DMS153 treated with DMSO at 0.1 percent for 48 hours (cell line): ENCODE data around the gene ZNF423.

ENCODE experiments used
- DNase-seq: peaks from one replicate; lab custom pipeline; 2025; ENCODE audit not compliant: unreplicated experiment; lab: John Stamatoyannopoulos, UW

The ZNF423 gene

DNA sequence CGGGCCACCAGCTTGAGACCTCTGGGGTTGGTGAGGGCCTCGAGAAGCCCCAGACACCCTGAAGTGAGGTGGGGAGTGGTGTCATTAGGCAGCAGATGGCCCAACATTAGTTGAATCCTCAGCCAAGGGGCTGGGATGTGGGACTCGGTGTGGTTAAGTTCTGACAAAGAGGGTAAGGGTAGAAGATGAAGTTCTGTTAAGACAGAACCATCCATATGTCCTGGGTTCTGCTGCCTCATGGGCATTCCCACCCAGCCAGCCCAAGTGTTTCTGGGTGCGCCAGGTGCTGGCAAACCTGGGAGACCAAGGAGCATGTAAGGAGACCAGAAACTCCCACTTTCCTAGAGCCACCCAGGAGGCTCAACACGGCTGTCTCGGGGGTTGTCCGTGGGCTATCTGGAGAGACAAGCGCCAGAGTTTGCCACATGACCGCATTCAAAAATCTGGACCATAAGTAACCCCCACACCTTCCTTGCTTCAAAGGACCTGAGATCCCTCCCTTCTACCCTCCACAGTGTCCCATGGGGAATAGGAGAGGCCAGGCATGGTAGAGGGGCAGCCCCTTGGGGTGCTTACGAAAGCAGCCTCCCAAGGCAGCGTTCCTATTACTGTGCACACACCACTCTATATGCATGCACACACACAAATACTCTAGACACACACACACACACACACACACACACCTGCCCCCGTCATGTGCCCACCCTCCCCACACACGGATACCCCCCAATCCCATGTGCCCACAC is 353.6 kb downstream of the ZNF423 start:
- no peak for DNase-seq

DNA sequence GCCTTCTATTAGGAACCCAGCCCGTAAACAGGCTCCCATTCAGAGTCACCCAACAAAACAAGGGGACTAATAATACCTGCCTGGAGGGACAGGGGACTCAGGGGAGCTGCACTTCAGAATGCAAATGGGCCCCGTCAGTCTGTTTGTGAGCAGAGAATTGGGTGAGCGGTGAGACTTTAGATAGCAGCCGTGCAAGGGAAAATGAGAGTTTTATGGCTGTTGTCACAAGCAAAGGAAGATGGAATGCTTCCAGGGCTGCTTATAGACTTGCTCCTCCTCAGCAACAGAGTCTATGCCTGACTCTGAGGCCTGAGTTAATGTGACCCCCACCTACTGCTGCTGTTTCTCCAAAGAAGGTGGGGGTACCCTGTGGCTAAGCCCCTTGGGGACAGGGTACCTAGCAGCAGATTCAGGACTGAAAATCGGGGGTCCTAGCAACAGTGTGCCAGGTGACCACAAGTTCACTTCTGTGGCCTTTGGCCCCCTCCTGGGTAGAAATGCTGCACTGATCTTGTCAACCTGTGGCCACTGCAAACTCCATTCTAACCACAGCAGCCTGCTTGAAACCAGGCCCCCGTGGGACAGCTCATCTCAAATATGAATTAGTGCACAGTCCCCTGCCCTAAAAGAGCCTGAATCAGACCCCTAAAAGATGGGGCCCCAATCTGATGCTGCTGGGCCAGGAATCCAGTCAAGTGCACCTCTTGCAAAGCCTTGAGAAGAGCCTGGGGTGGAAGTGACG is 355.9 kb downstream of the ZNF423 start:
- no peak for DNase-seq

DNA sequence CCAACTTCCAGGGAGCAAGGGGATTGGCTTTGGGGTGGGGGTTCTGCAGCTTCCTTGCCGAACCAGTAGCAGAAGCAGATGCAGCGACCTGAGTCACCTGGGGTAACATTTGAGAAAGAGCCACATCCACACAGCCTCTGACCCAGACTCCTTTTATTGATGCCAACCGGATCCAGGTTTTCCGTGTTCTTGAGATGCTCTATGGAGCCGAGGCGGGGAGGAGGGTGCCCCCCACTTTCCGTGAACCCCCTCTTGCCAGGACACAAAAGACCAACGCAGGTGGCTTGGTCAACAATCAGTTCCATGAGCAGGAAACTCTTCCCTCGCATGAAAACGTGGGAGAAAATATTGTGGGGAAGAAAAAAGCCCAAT is 356.5 kb downstream of the ZNF423 start:
- no peak for DNase-seq

DNA sequence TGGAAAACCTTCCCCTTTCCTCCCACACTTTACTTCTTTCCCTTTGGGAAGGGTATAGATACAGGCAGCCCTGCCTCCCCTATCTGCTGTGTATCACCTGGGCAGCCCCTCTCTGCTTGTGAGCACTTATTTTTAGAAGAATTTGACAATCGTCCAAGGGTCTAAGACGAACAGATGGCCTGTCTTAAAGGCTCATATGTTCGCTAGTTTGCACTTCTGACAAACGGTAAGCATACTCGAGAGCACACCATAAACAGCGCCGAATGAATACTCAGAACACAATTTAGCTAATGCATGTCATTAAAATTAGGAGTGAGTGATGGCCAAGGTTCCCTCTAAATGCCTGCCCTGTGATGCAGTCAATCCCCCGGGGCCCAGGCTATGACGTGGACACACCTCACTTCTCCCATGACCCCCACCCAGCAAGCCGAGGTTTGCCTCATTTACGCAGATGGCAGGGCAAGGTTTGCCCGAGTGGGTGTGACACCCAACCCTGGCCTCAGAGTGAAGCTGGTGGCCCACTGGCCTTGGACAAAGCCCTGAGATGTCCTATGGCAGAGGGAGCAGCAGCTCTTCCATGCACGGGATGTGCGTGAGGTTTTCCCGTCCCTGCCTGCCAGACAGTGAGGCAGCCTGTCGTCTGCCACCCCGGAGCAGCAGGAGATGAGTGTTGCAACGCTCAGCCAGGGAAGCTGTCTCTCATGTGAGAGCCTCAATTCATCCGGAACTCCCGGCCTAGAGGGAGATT is 357.1 kb downstream of the ZNF423 start:
- DNase-seq: no peak

DNA sequence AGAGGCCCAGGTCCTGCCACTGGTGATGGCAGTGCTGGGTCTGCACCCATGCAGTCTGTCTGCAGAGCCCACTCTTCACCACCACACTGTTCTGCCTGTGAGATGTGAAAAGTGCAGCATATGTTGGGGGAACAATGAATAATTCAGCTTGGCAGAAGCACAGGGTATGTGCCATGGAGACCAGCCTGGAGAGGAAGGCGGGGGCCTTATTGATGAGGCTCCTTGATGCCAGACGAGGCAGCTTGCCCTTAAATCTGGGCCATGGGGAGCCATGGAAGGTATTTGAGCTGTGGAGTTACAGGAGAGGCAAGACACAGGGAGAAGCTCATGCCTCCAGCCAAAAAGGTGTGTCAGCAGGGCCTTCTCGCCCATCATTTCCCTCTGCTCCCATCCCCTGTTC is 357.6 kb downstream of the ZNF423 start:
- no peak for DNase-seq

DNA sequence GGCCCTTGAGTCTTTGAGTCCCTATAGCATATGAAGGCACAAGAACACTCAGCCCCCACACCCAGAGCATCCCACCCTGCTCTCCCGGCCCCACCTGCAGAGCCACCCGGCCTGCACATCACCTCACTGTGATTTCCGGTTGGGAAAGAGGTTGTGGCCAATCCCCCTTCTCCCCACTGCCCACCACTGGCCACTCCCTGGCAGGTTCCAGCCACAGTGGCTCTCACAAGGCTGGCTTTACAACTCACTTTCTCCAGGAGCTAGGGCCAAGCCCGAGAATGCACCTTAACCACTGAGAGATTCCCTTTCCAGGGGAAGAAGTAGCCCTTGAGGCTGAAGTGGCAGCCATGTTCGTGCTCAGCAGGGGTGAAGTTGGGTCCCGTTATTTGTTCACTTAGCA is 358.4 kb downstream of the ZNF423 start:
- DNase-seq: no peak

DNA sequence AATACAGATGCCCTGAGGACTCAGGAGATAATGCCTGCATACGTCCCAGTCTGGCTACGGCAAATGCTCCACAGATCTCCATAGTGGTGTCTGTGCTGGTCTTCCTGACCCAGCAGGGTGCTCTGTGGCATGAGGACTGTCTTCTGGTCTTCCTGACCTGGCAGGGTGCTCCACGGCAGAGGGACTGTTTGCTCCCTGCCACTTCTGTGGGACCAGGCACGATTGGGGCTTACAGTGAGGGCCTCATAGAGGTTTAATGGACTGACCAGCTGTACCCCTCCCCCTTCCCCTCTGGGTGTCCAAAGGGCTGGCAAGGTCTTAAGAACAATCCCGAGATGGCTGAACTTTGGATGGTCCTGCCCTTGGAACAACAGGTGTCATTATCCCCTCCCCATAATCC is 359.3 kb downstream of the ZNF423 start:
- no peak for DNase-seq

DNA sequence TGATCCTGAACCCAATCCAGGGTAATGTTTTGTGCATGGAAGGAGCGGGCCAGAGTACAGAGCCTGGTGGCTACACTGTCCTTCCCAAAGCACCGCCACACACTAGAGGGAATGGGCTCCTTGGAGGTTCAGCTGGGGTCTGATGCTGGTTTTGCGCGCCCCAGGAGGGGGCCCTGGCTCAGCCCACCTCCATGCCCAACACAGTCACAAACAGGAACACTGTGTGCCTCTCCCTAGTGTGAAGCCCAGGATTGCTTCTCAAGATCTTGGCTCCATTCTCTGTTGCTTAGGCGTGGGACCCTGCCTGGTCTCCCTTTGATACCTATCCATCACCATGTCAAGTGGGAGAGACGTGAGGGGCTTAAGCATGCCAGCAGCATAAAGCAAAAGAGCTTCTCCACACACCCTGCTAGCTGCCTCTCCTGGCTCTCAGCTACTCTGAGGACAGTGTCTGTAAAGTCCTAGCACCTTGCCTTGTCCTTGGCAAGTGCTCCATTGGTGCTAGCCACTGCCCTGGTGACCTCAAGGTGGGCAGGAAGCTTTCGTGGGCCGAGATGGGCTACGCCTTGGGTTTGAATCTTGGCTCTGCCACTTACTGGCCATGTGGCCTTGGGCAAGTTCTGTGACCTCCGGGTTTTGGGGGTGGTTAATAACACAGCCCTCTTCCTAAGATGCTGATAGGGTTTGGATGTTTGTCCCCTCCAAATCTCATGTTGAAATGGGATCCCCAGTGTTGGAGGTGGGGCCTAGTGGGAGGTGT is 360.1 kb downstream of the ZNF423 start:
- DNase-seq: no peak

DNA sequence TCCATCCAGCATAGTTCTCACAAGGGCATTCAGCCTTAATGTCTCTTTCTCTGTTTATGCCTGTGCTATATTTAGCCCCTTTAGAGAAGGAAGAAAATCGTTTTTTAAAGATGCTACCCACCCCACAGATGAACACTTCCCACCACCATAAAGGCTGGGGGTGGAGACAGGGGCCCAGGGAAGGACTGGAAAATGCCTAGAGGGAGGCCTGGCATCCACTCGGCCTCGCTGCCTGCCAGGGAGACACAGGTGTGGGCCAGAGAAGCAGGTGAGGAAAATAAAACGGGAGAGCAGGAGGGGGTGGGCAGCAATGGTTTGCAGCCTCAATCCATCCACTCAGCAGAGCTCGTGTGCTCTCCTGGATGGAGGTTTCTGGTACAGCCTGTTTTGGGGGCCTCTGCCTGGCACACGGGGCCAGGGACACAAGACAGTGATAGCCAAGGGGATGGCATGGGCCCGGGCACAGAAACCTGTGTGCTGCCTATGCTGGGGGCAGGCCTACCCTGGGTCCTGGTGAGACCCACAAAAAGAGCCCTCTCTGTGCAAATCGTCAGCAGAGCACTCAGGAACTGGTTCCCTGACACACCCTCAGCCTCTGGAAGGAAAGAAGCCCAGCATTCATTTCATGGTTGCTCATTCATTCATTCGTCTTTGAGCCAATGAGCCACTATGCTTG is 360.9 kb downstream of the ZNF423 start:
- no peak for DNase-seq

DNA sequence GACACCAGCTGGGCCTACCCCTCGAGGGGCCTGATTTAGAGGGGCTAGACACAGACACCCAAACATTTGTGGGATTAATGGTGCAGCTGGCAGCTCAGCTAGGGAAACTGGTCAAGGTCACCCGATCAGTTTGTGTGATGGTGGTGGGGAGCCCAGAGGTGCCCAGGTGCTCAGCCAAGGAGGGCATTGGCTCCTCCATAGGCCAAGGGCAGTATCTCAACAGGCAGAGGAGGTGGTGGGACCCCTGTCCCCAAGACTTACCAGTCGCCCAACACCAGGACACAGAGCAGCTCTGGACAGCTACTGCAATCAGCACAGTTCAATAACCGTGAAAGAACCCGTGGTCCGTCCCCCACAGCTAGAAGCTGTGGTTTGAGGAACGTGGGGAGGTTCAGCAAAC is 361.4 kb downstream of the ZNF423 start:
- DNase-seq: no peak

DNA sequence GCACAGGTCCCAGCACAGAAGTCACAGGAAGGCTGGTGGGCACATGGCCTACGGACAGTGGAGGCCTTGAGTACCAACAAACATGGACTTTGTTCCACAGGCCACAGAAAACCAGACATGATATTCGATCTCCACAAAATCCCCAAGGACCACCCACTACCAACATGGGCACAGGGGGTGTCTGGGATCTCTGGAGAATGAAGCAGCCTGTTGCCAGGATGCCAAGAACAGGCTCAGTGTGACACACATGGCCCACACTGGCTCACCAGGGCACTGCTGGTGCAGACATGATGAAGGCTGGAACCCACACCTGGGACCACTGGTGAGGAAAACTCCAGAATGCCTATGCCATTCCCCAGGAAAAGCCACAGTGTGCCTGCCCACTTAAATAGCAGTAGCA is 362.1 kb downstream of the ZNF423 start:
- DNase-seq: no peak

DNA sequence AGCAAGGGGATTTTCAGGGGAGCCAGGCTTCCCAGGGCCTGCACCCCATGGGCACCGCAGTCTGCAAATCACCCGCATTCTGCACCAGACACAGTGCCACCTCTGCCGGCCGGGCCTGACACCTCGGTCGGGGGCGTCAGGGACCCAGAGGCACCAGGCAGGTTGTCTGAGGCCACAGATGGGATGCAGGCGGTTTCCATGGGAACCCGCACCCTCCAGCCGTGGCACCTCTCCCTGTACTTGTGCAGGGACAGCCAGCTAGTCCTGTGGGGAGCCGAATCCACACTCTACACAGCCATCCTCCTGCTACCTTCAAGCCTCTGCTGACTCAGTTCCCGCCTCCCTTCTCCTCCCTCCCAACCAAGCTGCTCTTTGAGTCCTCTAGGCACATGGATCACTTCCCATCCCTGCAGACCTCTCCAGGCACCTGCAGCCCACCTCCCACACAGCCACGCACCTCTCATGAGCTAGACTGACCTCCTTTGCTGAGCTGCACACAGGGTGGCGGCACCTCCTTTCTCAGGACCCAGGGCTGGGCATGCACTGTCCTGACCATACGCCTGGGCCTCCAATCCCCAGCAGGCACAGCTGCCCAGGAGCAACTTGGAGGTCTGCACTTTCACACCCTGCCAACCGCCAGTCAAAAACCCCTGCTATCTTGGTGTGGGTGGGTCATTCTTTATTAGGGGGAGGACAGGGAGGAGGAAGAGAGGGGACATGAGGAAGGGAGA is 362.9 kb downstream of the ZNF423 start:
- DNase-seq: no peak

DNA sequence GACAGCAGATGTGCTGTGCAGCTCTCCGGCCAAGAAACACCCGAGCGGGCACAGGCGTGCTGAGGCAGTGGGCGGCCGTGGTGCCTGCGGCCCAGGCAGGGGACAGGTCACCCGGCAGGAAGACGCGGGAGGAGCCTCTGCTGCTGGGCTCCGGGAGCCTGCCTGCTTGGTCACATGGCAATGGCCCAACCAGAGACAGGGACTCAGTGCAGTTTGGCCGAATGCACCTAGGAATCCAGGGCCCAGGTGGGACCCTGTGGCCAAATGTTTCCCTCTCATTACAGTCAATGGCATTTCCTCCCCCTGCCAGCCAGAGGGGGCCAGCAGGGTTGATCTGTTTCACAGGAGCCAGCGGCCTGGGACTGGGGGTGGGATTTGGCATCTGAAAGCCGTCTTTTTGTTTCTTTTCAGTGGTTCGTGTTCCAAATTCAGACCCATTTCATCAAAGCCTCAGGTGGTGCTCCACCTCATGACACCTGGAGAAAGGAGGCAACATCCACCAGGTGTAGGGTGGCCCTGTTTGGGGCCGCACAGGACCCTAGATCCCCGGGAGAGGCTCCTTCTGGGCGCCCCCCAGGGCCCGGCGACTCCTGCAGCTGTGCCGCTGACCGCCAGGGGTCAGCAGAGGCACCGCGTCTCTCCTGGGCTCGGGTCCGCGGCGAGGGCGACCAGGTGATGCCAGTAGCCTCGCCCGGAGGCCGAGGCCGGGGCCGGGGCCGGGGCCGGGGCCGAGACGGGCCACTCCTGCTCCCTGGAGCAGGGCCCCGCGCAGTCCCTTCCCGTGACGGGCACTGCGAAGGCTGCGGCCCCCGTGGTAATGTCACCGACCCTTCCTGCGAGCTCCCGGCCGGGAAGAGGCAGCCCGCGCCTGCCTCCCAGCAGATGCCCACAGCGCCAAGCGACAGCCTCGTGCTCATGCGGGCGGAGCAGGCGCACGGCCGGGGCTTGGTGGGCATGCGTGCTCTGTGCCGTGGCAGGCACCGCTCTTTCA is 363.8 kb downstream of the ZNF423 start:
- DNase-seq: no peak

DNA sequence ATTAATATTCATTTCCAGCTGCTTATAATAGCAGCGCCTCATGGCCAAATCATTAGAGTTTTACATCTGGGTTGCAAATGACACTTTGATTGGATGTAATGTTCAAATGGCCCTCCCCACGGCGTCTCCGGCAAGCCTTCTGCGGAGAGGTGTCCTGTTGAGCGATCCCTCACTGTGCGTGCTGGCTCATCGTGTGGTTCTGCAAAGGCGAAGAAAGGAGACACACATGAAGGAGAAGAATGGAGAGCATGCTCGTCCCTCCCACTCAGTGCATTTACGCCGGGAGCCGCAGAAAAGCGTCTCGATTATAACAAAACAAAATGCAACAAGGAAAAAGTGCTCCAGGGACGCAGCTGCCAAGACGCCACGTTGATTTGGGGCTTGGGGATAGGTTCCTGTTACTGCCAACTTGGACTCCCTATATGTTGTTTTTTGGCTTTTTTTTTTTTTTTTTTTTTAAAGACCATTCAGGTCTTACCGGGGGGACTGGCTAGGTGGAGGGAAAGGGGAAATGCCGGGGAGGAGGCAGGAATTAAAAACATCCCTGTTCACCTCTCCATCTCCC is 364.7 kb downstream of the ZNF423 start:
- DNase-seq: no peak

DNA sequence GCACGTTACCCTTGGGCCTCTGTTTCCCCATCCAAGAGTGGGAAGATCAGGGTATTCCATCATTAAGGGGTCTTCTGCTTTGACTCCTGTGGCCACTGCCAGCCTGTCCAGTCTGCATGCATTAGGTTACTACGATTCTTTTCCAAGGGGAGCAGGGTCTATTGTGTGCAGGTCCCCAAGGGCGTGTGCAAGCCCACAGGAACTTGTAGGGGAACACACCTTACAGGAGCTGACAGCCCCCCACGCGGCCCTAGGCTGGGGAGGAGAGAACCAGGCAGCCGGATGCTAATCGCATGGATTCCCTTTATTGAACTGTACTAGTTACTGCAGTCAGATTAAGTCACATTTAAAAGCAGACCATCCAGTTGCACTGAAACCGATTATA is 365.6 kb downstream of the ZNF423 start:
- DNase-seq: no peak

DNA sequence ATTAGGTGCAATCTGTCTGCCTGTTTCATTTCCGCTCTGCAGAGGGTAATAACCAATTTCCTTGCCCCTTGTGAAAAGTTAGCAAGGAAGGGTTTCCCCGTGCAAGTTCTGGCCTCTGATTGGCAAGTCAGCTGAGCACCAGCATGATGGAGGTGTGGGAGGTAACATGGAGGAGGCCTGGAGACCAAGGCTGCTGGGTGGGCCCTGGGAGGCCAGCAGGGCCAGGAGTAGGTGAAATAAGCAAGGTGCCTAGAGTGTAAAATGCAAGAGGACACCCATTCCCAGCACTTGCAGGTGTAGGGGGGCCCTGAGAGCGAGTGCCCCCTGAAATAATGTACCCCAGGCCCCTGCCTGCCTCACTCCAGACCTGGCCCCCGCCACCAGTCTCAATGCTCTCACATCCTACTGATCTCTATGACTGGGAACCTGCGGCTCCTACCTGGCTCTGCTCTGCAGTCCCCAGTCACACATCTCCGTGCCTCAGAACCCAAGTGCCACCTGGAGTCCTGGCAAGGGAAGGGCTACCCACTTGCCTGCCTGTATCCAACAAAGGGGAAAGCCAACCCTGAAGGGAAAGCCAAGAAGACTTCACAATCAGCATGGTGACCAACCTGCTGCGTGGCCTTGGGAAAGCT is 366.1 kb downstream of the ZNF423 start:
- DNase-seq: no peak

DNA sequence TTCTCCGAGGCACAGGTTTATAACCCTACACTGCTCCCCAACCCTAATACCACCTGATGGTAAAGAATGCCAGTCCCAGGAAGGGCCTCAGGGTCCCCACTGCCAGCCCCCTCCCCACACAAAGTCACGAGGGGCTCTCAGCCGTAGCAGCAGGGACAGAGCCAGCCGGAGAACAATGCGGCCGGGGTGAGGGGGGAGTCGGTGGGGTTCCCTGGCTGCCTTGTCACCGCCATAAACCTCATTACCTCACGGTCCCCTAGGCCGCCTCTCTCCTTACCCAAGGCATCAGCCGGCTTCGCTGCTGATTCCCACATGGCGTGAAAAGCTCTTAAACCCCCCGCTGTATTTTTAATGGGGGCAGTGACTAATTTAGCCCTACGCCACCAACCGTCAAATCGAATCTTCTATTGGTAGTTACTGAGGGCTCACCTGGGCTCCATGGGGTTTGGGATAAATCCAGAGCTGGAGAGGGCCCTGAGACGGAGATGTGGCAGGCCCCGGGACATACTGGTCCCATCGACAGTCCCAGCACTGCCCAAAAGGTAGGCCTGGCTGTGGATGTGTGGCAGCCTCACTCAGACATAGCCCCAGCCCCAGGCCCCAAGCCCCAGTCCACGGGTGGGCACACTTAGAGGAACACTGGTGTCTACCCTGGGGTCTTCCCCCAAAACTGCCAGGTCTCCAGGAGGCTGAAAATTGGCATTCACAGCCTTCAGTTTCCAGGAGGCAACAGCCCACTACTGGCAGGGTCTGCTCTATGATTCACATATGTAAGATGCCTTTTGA is 367.0 kb downstream of the ZNF423 start:
- no peak for DNase-seq
